Measurements from ENCODE around the gene SORL1.

The SORL1 gene

DNA sequence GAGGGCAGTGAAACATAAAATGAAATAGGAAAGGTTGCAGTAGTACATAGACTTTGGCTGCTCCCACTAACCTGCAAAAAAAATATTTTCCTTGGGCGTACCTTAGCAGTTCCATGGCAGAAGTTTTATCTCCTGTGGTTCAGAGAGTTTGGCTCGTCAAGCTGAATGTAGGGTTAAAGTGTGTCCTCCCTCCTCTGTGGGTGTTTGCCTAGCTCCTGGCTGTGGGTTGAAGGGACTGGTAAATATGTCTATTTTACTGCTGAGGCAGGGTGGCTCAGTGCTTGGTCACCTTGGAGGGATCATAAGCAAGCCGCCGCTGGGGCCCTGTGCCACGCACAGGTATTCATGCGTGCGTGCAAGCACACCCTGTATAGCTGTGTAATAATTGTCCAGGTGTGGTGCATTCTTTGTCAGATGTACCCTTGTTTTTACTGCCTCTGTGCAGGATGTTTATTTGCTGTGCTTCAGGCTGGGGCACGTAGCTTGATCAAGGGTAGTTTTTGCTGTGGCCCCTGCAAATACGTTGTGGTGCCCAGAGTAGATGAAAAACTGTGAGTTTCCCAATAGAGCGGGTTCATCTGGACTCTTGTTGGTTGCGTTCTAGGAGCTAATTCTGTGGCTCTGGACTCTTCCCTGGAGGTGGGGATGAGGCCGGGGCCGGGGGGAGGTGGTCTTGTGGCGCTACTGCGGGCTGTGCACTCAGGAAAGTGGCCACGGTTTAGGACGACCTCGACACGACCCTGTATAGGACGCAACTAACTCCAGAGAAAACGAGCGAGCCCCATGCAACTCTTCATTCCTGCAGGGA, 732 bp upstream of the SORL1 start:
- DNase-seq: no peak

- peak in 14 of 56 donors; percentile 30 to 64 (median 54) for DNase-seq
These were observed 566 bp downstream of the SORL1 start, which contains the start of gene SORL1-AS1 for GRCh38 chr11:121452609-121453150. Gene SORL1-AS1 (minus strand): TSS chr11:121452967.

GRCh38 chr11:121453589-121454299, 1.6 kb downstream of the SORL1 start:
- no peak for DNase-seq

DNA sequence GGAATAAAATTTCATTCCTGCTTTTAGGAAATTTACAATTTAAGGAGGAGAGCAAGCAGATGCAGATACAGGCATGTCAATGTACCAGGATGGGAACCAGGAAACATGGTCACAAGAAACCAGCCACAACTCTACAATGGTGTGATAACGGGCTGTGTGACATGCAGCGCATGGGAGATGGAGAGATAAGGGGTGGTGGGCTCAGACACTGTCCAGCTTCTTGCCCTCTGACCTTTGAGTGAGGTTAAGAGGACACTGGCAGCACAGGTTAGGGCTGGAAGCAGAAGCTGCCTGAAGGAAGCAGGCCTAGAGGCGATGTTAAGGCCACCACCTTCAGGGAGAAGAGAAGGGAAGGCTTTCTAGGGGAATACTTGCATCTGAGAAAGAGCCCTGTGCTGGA, 3.0 kb downstream of the SORL1 start:
- no peak for DNase-seq

GRCh38 chr11:121456151-121456550, 4.0 kb downstream of the SORL1 start:
- no peak for DNase-seq

DNA sequence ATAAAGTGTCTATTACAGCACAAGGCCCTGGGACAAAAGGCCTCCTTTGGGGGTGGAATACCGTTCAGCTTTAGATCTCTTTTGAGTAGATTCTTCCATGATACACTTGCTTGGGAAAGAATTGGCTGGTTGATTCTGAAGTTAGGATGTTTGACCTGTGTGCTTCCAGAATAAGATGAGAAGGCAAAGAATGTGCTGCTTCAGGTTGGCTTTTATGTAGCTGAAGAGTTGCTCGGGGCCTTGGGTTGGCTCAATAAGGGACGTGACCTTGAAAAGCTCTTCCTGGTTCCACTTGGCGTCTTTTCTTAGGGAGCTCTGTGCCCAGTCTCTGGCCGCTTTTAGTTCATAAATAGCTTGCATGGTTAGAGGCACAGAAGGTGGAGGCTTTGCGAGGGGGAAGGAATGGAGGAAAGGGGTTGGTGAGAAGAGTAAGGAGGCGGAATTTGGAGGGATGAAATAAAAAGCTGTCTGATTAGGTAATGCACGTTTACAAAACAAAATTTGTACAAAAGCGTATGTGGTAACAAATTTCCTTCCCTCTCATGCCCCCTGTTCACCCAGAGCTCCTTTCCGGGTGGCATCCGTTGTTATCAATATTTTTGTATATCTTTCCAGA, 4.8 kb downstream of the SORL1 start:
- DNase-seq: no peak

DNA sequence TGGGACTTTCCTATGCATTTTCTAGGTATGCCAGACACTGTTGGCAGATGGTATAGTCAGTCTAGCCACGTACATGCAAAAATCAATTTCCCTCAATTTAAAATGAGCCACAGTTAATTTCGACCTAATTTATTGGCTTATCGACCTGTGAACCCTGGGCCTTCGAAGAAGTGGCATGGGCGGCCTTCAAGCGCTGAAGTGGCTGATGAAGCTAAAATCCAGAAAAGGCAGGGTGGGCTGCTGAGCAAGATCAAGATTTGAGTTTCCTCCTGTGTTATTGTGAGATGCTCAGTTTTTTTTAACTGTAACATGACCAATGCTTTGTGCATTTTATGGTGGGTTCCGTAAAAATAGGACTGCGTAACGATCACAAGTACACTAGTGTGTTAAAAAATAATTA, 6.4 kb downstream of the SORL1 start:
- DNase-seq: no peak

- DNase-seq: no peak
These were observed 7.4 kb downstream of the SORL1 start for GRCh38 chr11:121459413-121460017.

DNA sequence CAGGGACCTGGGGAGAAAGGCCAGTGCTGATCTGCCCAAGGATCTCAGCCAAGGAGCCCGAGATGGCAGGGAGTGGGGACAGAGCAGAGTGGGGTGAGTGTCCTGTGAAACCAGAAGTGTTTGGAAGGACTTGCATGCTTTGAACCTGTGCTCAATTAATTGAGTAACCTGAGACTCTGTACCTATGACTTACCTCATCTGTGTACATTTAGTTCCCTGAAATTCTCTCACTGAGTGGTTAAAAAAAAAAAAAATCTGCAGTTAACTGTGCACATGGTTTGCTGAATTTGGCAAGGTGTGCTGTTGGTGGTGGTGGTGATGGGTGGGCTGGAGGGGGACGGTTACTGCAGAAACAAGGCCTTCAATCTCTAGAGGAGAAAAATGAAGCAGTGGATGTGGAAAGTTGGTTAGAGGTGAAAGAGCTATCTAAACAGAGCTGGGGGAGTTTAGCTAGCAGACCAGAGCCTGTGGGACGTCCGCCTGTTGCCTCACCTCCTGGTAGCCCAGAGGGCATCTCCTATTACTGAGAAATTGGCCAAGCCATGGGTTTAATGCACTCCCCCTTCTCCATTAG, 8.9 kb downstream of the SORL1 start:
- DNase-seq: no peak

GRCh38 chr11:121461843-121462242, 9.7 kb downstream of the SORL1 start:
- DNase-seq: no peak

DNA sequence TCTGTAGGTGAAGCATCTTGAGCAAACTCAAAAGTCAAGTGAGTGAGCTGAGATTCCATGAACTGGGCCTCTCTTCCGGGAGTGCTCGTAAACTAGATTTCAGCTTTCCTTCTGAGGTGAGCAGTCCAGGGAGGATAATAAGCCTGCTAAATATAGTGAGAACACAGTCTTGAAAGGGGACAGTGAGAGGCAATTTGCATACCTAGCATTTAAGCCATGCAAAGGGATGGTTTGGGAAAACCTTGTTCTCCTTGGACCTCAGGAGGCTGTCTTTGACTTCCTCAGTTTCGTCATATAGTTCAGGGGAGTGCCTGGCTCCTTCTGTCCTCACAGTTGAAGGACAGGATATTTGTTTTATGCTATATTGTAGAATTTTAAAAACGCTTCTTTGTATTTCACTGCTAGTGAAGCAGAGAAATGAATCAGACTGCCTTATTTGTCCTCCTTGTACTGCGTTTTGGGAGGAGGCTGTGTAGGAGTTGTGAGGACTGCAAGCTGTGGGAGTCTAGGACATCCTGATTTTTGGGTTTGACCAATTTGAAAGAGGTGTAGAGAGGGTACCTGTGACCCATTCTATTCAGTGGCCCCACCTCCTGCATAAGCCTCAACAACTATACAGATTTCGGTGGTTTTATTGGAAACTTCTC, 11.7 kb downstream of the SORL1 start:
- no peak for DNase-seq

DNA sequence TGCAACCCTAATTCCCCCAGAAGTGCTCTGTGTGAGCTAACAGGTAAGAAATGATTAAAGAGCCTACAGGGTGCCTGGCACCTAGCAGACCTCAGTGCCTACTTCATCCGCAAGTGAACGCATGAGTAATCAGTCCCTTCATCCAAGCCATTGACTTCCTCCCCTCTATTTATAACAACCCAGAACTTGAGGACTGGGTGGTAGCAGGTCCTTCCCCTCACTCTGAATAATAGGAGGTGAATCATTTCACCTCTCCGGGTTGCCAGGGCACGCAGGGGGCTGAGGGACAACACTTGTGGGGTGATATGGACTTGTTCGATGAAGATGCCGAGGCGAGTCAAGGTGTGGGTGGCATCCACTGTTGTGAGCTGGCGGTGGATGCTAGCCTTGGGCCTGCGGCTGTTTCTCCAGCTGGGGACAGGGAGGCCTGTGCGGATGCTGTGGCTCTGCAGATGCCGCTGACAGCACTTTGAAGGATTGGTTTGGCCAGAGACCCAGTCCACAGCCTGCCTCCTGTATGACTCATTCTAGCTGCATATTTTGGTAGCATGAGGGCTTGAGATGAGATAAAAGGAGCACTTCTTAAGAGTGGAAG, 12.3 kb downstream of the SORL1 start:
- DNase-seq: peak in 18 of 56 donors; percentile 18 to 72 (median 37)

GRCh38 chr11:121465709-121466062, 13.6 kb downstream of the SORL1 start:
- no peak for DNase-seq

DNA sequence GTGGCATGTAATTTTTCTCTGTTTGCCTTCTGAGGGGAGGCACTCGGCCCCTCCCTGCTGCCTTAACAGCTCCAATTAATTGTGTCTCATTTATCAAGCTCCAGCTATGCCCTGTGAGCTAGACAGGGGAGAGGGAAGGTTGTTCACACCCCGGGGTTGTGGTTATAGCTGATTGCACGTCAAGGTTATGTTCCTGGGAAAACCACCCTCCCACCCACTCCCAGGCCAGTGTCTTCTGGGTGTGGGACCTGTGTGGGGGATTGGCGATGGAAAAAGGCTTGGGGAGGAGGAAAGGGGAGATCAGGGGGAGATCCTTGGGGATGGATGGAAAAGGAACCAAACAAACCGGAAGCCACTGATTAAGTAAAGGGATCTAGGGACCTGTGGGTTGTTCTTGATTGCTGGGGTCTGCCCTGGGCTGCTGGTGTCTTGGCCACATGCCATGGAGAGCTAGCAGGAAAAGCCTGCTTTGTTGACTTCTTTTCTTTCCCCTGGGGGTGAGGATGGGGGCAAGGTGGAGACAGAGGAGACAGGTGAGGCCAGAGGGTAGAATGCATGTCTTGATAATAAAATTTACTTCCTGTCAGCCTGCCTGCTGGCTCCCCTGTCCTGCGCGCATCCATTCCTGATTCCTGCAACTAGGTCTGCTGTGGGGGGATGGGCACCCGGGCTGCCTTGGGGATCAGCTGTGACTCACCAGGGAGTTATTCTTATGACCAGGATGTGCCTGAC, 14.1 kb downstream of the SORL1 start:
- peak in 45 of 56 donors; percentile 16 to 85 (median 54) for DNase-seq

GRCh38 chr11:121467471-121467870, 15.4 kb downstream of the SORL1 start:
- no peak for DNase-seq

- DNase-seq: peak in 9 of 56 donors; percentile 8 to 45 (median 36)
These were observed 15.9 kb downstream of the SORL1 start for GRCh38 chr11:121467965-121468364.

DNA sequence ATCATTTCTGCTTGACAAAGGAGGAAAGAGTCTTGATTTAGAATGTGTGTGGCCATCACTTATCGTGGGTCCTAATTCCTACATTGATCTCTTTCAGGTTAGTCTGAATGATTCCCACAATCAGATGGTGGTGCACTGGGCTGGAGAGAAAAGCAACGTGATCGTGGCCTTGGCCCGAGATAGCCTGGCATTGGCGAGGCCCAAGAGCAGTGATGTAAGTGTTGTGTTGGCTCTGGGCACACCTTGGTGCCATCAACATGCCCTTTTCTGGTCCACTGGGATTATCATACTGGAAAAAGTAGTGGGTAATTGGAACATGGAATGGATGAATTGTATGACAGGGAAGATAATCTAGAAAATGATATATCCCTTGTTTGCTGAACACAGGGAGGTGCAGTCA, 17.8 kb downstream of the SORL1 start:
- no peak for DNase-seq

GRCh38 chr11:121471167-121471566, 19.1 kb downstream of the SORL1 start:
- DNase-seq: no peak

DNA sequence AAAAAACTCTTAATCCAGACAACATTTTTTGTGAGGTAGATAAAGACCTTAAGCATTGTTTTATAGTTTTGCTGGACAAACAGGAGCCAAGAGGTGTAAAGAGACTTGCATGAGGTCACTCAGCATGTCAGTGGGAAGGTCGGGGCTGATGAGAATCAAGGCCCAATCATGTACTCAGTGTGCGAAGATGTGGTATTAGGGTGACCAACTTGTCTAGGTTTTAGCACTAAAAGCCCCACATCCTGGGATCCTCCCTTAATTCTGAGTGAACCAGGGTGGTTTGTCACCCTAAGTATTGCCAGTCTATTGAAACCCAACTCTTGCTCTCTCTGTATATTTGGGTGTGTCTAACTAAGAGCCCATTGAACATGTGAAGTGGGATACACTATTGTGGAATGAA, 20.2 kb downstream of the SORL1 start:
- DNase-seq: no peak

Measured in nucleus accumbens (tissue), 56 donors.